Brain pericyte (primary cell): ENCODE results near the gene MBOAT7.
"Not testable (repeated sequence)": the region's sequence is repeated elsewhere in the genome, so short reads cannot be mapped to it uniquely, and the experiment has no call there.

Experiments used
- DNase-seq: peaks from one replicate; pipeline ENCODE4 v3.0.0-alpha.2; 2012; ENCODE audit warnings: low read depth, low spot score

The MBOAT7 gene

GRCh38 chr19:54189735-54190502, 539 bp upstream of the MBOAT7 start:
- peak; percentile 100 for DNase-seq

DNA sequence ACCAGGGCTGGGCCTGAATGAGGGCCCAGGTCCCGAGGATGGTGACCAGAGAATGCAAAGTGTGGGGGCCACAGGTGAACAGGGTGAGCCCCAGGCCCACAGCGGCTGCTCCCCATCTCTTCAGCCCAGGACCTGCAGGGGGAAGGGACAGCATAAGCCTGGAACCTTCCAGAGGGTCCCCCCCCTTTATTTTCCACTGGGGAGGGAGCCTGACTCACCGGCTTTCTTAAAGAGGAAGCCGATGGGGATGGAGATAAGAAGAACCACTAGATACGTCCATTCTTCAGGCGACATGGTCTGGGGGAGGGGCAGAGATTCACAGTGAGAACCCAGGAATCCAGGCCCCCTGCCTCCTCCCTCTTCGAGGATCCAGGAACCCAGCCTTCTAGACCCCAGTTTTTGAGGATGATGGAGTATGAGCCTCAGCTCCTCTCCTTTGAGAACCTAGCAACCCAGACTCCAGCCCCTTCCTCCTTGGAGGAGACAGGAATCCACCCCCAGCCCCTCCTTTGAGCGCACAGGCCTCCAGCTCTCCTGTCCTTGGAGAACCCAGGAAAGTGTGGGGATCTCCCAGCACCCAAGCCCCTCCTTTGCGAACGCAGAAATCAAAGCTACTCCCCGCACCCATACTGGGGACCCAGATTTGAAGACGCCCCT, 1.0 kb downstream of the MBOAT7 start:
- DNase-seq: no peak

GRCh38 chr19:54186934-54187381, 2.4 kb downstream of the MBOAT7 start:
- no peak for DNase-seq

DNA sequence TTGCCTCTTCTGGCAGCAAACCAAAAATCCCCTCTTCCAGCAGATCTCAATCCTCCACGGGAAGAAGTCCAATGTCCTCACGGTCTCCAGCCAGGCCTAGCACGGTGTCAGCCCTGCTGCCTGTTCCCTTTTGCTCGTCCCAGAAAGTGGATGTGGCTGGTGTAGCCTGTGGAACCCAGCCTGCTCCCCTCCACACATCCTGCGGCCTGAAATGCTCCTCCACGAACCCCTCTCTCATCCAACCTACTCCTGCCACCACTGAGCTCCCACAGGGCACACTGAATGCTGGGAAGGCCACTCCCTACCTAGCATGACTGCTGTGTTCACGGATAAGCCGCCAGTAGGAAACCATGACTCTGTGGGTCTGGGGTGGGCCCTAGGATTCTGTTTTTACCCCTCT, 3.0 kb downstream of the MBOAT7 start:
- DNase-seq: no peak

DNA sequence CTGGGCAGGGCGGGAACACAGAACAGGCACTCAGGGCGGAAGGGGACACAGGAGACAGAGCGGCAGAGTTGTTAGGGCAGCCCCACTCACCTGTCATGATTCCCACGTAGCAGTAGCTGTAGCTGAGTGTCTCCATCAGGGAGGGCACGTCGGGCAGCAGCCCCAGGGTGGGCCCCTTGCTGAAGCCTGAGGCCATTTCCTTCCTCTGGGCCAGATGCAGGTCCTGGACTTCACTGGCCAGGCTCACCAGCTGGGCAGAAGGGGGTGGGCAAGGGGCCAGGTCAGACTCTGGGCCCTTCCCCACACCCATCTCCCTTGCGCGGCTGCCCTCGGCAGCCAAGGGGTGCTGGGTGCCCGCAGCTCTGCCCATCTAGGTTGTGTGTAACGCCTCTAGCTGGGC, 5.9 kb downstream of the MBOAT7 start:
- DNase-seq: no peak

GRCh38 chr19:54181894-54182293, 7.5 kb downstream of the MBOAT7 start:
- not testable (repeated sequence) for DNase-seq

DNA sequence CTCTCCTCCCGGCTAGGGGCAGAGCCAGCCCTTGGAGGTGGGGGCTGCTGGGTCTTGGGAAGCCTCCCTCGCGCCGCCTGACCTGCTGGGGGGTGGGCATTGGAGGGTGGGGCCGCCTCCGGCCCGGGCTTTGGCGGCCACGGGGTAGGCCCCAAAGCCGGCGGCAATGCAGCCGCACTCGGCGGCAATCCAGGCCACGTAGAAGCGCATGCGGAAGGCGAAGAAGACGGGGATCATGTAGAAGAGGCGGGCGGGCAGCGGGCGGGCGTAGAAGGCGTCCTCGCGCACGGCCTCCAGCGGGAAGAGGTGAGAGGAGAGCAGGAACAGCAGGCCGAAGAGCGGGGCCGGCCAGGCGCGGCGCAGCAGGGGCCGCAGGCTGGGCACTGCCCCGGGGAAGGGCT, 8.7 kb downstream of the MBOAT7 start:
- no peak for DNase-seq

- DNase-seq: peak; percentile 67
Measured at GRCh38 chr19:54179921-54180461, 9.4 kb downstream of the MBOAT7 start.

DNA sequence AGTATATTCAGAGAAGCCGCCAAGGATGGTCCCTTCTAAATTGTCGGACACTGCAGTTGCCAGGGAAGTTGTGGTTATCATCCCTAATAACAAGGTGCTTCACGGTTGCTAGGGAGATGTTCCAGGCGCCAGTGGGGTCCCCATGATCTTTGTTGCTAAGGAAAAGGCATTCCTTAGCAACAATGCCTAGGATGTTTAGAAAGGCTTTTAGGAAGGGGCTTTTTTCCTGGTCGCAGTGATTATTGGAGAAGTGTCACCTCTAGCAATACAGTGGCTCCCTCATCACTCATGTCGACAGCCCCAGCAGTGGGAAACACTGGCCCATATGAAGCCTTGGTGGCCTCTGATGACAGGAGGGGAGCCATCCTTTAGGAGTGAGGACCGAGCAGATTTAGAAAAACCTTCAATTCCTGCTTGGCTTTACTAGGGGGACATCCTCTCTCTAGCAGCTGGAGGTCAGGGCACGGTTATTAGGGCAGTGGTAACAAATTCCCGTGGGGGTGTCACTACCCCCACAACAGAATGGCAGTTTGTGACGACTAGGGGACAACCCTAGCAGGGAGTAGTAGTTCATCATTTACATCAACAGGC, 10.0 kb downstream of the MBOAT7 start:
- no peak for DNase-seq

DNA sequence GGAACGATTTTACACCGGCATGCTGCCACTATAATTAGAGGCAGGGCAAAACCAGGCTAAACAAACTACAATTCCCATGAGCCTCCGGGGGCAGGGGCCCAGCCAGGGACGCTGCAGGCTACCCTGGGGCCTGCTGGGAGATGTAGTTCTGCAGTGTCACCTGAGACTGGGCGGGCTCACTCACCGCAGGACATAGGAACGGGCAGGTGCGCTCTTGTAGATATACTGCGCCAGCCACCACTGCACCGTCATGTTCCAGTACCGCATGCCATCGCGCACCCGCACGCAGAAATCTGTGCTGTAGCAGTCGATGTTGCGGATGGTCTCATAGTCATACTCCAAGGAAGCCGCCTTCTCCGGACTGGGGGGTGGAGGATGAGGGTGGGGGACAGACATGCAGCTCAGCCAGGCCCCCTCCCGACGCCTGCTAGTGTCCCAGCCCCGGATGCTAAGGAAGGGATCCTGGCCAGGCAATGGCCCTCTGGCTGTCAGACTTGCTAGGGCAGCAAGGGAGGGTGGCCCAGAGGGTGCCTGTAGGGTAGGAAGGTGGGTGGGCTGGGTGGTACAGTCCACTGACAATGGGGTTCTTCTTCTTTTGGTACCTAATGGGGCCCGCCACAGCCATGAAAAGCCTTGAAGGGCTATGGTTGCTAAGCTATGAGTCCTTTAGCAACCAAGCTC, 10.7 kb downstream of the MBOAT7 start:
- DNase-seq: no peak

GRCh38 chr19:54173951-54174834, 15.2 kb downstream of the MBOAT7 start:
- DNase-seq: no peak

DNA sequence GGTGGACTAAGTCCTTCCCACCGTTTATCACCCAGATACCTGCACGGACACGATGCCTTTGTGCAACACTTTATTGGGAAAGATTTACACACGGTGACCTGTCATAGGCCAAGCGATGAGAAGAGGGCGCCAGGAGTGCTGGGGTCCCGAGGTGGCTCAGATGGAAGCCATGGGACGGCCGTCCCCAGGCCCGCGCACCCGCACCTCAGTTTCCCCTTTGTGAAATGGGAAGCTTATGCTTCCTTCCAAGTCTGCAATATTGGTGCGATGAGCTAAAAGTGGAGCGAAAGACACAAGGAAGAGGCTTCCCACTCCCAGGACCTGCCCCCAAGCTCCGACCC, 16.1 kb downstream of the MBOAT7 start:
- DNase-seq: no peak

- no peak for DNase-seq
Measured at GRCh38 chr19:54172471-54173358, 16.7 kb downstream of the MBOAT7 start, which contains the start of gene TMC4. TMC4 (minus strand) TSS chr19:54173160; CDS start chr19:54173117, 43 bp downstream.

DNA sequence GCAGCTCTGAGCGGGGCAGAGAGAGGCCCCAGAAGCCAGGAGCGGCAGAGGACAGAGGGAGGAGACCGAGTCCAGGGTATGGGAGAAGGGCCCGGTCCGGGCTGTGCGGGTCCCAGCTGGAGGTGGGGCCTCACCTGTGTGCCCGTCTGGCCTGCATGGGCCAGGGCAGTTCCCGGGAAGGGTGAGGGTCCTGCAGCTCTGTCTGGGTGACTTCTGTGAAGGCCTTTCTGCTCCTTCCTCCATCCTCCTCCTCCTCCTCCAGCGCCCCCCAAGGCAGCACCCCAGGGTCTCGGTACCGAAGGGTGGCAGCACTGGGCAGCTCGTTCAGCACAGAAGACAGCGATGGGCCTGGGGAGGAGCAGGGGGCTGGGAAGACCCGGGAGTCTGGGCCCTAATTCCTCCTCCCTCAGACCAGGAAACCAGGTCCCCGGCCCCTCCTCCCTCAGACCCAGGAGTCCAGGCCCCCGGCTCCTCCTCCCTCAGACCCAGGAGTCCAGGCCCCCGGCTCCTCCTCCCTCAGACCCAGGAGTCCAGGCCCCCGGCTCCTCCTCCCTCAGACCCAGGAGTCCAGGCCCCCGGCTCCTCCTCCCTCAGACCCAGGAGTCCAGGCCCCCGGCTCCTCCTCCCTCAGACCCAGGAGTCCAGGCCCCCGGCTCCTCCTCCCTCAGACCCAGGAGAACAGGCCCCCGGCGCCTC, 17.5 kb downstream of the MBOAT7 start:
- DNase-seq: not testable (repeated sequence)

GRCh38 chr19:54169149-54169740, 20.1 kb downstream of the MBOAT7 start:
- DNase-seq: no peak

GRCh38 chr19:54168174-54168917, 21.0 kb downstream of the MBOAT7 start:
- DNase-seq: peak; percentile 48

GRCh38 chr19:54165222-54165621, 24.2 kb downstream of the MBOAT7 start:
- DNase-seq: no peak
